SK-N-MC (cell line): ENCODE measurements around the gene ADGRL3.

Experiments used
- EZH2 ChIP-seq: fragments of 200-600 bp; sonication (generic); IDR thresholded peaks from one replicate; pipeline ENCODE4 v1.6.1; 2017; ENCODE audit warnings: antibody characterized with exemption
- FOXP2 ChIP-seq: optimal IDR thresholded peaks from 2 replicates; pipeline ENCODE3; 2011; ENCODE audit warnings: mild to moderate bottlenecking, moderate library complexity; ENCODE audit not compliant: insufficient read depth; ENCODE audit errors: extremely low read length, control extremely low read depth
- POLR2AphosphoS5 ChIP-seq: IDR thresholded peaks from 2 replicates; pipeline ENCODE4 v1.6.1; 2012; ENCODE audit warnings: mild to moderate bottlenecking, low read depth, low read length, borderline replicate concordance

DNA sequence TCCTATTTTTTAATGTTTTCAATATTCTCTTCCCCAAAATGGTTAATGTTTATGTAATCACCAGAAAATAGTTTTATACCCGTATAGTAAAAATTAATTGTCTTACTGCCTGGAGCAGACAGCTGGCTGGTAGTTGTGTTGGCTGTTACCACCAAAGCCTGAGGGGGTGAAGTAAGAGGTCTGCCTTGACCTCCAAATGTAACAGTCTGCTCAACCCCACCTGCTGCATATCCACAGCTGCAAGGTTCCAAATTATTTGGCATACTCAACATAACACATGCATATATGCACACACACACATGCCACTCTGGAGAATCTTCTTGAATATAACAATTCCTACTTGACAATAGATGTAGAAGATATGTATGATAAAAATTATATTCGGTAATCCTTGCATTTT, 624.3 kb downstream of the ADGRL3 start:
- TF ChIP-seq POLR2AphosphoS5: no peak
- no peak for TF ChIP-seq EZH2
- no peak for TF ChIP-seq FOXP2
